Bronchial epithelial cell (primary cell): ENCODE measurements around the gene WHAMM. TPM values are rescaled to one million over a fixed set of nuclear protein-coding genes. Genes with fewer than 3 reads are reported as not detected.
"Not testable (repeated sequence)": the region's sequence is repeated elsewhere in the genome, so short reads cannot be mapped to it uniquely, and the experiment has no call there.

ENCODE experiments used
- DNase-seq: peaks from one replicate; pipeline ENCODE4 v3.0.0-alpha.2; 2010; ENCODE audit warnings: low read depth
- FAIRE-seq: peaks from 2 replicates; lab custom pipeline; 2011; peaks lifted over from hg19 to GRCh38; lab: Jason Lieb, UNC
- H3K27me3 ChIP-seq: 2 replicates; pipeline ENCODE4 v1.5.1; 2011; ENCODE audit warnings: low read length; ENCODE audit not compliant: control insufficient read depth, insufficient read depth
- H3K36me3 ChIP-seq: 2 replicates; pipeline ENCODE4 v1.5.1; 2011; ENCODE audit warnings: low read length; ENCODE audit not compliant: control insufficient read depth, insufficient read depth
- H3K4me3 ChIP-seq: 2 replicates; pipeline ENCODE4 v1.5.1; 2011; ENCODE audit warnings: mild to moderate bottlenecking, low read depth, low read length, control low read depth
- CTCF ChIP-seq: IDR thresholded peaks from 2 replicates; pipeline ENCODE4 v1.5.1; 2011; ENCODE audit warnings: mild to moderate bottlenecking, moderate library complexity, low read length, control low read depth, inconsistent platforms; ENCODE audit not compliant: insufficient read depth, severe bottlenecking
- total RNA-seq: library from RNA; depleted of rRNA; stranded (reverse); fragments of >200 nt; gene quantifications from 2 replicates; pipeline ENCODE4 v1.2.1, GENCODE V29; 2014

WHAMM gene
- total RNA-seq, 1 donor from 2014 or later: 3.2 TPM

GRCh38 chr15:82812994-82813393, 3.6 kb downstream of the WHAMM start:
- FAIRE-seq (no peak), DNase-seq (no peak)
- Histone ChIP-seq H3K27me3 (no peaks in the 10 kb centered on the region), H3K4me3 (no peak overlapping the region), H3K36me3 (peaks cover 5% of the 10 kb centered on the region)
- TF ChIP-seq CTCF: no peak

- no peak for TF ChIP-seq CTCF
- H3K36me3 ChIP-seq: peaks cover 11% of the 10 kb centered on the region
- no peak for FAIRE-seq
These were observed 10.7 kb downstream of the WHAMM start for GRCh38 chr15:82820128-82820527.

GRCh38 chr15:82821396-82821795, 12.0 kb downstream of the WHAMM start:
- H3K4me3 ChIP-seq, DNase-seq, H3K27me3 ChIP-seq, FAIRE-seq: not testable (repeated sequence)
- H3K36me3 ChIP-seq: peaks cover 12% of the 10 kb centered on the region

More at GRCh38 chr15:82820128-82820527, 10.7 kb downstream of the WHAMM start:
- H3K27me3 ChIP-seq: no peaks in the 10 kb centered on the region
- no peak for DNase-seq
- H3K4me3 ChIP-seq: no peak overlapping the region

GRCh38 chr15:82821851-82822250, 12.4 kb downstream of the WHAMM start:
- peaks cover 11% of the 10 kb centered on the region for H3K36me3 ChIP-seq
- not testable (repeated sequence) for H3K4me3 ChIP-seq, DNase-seq, FAIRE-seq, H3K27me3 ChIP-seq

- DNase-seq (no peak), FAIRE-seq (no peak)
- no peaks in the 10 kb centered on the region for H3K27me3 ChIP-seq
- no peak overlapping the region for H3K4me3 ChIP-seq
- TF ChIP-seq CTCF: no peak
- peaks cover 11% of the 10 kb centered on the region for H3K36me3 ChIP-seq
These were observed 13.6 kb downstream of the WHAMM start for GRCh38 chr15:82823049-82823448.

GRCh38 chr15:82828075-82828474, 18.6 kb downstream of the WHAMM start:
- H3K4me3 ChIP-seq: no peak overlapping the region
- peaks cover 13% of the 10 kb centered on the region for H3K36me3 ChIP-seq
- no peak for TF ChIP-seq CTCF
- no peak for FAIRE-seq
- DNase-seq: no peak
- H3K27me3 ChIP-seq: no peaks in the 10 kb centered on the region

GRCh38 chr15:82829234-82829633, 19.8 kb downstream of the WHAMM start:
- H3K36me3 ChIP-seq: peaks cover 17% of the 10 kb centered on the region
- no peak for FAIRE-seq
- no peak for TF ChIP-seq CTCF

More at GRCh38 chr15:82829234-82829633, 19.8 kb downstream of the WHAMM start:
- no peak for DNase-seq
- Histone ChIP-seq H3K4me3 (no peak overlapping the region), H3K27me3 (no peaks in the 10 kb centered on the region)
